GM19043 (cell line): ENCODE results near the gene MRPL43.
"Not testable (repeated sequence)": the region's sequence is repeated elsewhere in the genome, so short reads cannot be mapped to it uniquely, and the experiment has no call there.

Experiments used
- ATAC-seq: cut with Tn5 transposase; IDR thresholded peaks from one replicate; pipeline ENCODE4 v1.9.1; 2021; ENCODE audit warnings: low read depth; ENCODE audit not compliant: unreplicated experiment

The MRPL43 gene

DNA sequence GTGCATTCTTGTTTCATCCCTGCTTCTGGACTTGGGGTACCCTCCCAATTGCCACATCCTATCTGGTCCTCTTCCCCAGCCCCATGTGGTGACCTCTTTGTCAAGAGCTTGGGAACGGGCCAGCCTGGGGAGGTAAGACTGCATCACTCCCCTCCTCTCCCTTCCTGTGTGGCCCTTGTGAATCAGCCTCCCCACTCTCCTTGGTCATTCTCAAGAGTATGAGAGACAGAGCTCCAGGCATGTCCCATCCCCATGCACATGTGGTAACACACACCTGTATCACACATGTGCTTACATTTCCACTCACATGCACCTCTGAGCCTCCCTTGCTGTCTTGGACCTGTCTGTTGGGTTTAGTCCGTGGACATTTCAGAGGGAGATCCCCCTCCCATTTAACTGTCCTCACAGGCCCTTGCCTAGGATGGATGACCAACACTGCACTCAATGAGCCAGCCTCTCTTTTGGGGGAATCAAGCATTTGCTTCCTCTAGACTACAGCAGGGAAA, 2.6 kb downstream of the MRPL43 start:
- no peak for ATAC-seq

DNA sequence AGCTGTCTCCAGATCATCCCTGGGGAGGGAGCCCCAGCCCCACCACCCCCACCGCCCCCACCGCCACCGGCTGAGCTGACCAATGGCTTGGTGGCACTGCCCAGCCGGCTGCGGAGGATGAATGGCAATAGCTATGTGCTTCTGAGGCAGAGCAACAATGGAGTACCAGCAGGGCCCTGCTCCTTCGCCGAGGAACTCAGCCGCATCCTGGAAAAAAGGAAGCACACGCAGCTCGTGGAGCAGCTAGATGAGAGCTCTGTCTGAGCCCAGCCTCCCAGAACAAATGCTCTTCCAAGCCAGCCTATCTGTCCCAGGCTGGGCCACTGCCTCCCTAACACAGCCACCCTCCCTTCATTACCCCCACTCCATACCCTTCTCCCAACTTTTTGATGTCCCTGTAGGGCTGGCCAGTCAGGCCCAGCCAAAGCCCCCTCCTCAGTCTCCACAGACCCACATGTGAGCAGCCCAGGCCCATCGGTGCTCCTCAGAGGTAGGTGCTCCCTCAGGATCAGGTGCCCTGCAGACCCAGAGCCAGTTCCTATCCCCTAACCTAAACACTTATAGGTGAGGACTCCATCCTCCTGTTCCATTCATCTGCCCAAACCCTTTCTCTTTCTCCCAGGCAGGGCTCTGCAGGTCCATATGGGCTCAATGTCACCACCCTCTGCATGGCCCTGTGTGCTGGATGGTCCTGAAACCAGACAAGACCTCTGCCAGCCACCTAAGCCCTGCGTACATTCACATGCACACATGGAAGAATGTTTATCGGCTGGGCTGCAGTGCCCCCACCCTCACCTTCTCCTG, 3.2 kb downstream of the MRPL43 start:
- ATAC-seq = no peak

- no peak for ATAC-seq
Observed at GRCh38 chr10:100982916-100983830, 4.1 kb downstream of the MRPL43 start.

GRCh38 chr10:100981178-100981772, 6.0 kb downstream of the MRPL43 start:
- ATAC-seq = no peak

DNA sequence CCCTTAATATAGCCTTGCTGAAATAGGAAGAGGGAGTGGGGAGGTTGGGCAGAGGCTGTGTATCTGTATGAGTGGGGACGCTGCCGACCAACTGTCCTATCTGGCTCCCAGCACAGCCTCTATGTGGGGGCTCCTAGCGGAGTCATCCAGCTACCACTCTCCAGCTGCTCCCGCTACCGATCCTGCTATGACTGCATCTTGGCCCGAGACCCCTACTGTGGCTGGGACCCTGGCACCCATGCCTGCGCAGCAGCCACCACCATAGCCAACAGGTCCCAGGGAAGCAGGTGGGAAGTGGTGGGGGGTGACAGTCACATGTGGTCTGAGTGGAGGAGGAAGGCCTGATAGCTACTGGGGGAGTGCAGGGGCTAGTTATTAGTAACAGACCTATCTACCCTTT, 6.6 kb downstream of the MRPL43 start:
- no peak for ATAC-seq

DNA sequence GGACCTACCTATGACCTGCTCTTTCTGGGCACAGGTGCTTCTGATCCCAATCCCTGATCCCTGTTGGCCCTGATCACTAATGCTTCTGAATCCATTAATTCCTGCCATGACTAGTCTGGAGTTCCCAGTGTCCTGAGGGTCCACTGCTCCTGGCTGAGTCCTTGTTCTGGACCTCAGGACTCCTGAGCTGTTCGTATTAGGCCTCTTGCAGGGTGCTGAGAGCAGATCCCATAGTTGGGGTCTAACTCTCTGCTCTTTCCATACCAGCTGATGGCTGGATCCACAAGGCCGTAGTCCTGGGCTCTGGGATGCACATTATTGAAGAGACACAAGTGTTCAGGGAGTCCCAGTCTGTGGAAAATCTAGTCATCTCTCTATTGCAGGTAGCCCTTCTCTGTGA, 7.0 kb downstream of the MRPL43 start:
- ATAC-seq = no peak

DNA sequence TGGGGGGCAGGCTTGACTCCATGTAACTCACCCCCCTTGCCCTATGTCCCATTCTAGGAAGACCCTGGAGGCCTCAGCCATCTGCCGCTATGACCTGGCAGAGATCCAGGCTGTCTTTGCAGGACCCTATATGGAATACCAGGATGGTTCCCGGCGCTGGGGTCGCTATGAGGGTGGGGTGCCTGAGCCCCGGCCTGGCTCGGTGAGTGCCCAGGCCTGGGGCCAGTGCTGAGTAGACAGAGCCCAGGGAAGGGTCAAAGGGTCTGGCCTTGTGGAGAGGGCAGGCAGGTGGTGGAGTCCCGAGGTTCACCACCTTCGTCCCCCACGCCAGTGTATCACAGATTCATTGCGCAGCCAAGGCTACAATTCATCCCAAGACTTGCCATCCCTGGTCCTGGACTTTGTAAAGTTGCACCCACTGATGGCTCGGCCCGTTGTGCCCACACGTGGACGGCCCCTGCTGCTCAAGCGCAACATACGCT, 7.5 kb downstream of the MRPL43 start:
- ATAC-seq = no peak

- no peak for ATAC-seq
Observed at GRCh38 chr10:100978901-100979195, 8.4 kb downstream of the MRPL43 start.

DNA sequence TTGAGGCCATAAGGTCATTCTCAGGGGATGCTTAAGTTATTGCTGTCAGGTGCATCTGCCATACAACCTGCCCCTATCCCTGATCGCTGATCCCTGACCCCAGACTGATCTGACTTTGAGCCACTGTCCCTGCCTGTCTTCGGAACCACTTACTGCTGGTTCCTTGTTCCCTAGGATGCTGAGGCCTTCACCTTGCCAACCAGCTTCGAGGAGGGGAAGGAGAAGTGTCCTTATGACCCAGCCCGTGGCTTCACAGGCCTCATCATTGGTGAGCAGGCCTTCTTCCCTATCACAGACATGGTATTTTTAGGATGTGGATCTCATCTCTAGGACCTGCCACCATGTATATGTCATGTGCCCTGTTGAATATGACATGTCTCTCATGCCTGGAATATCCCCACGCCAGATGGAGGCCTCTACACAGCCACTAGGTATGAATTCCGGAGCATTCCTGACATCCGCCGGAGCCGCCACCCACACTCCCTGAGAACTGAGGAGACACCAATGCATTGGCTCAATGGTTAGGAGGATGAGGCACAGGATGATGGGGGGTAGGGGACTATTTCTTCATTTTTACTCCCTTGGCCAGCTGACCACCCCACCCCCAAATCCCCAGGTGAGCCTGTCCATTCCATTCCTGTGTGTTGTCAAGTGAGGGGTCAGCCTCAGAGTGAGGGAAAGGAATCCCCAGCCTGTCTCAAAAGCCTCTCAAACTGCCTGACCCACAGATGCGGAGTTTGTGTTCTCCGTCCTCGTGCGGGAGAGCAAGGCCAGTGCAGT, 9.0 kb downstream of the MRPL43 start:
- ATAC-seq = no peak

GRCh38 chr10:100977436-100977835, 9.9 kb downstream of the MRPL43 start:
- ATAC-seq = no peak

DNA sequence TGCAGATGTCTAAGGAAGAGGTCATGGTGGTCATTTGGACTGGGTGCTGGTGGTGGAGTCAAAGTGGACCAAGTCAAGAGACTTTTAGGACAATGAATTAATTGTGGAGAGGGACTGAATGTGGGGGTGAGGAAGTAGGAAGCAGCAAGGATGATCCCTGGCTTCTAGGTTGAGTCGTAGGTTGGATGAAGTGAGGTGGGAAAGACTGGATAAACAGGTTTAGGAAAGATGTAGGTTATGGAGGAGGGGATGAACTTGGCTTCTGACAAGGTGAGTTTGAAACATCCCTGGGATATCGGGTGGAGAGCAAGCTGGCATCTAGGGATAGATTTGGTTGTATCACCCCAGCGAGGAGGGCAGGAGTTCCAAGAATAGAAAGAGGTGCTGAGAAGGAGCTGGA, 10.4 kb downstream of the MRPL43 start:
- ATAC-seq = no peak

DNA sequence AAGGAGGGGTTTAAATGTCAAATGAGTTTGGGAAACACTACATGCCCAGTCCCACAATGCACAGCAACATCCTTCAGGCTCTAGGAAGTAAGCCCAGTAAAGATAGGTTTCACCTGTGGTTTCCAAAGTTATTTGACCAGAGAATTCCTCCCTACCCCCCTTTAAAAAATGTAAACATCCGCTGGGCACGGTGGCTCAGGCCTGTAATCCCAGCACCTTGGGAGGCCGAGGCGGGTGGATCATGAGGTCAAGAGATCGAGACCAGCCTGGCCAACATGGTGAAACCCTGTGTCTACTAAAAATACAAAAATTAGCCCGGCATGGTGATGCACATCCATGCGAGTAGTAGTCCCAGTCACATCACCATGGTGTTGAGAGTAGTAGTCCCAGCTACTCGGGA, 11.9 kb downstream of the MRPL43 start:
- ATAC-seq = not testable (repeated sequence)

DNA sequence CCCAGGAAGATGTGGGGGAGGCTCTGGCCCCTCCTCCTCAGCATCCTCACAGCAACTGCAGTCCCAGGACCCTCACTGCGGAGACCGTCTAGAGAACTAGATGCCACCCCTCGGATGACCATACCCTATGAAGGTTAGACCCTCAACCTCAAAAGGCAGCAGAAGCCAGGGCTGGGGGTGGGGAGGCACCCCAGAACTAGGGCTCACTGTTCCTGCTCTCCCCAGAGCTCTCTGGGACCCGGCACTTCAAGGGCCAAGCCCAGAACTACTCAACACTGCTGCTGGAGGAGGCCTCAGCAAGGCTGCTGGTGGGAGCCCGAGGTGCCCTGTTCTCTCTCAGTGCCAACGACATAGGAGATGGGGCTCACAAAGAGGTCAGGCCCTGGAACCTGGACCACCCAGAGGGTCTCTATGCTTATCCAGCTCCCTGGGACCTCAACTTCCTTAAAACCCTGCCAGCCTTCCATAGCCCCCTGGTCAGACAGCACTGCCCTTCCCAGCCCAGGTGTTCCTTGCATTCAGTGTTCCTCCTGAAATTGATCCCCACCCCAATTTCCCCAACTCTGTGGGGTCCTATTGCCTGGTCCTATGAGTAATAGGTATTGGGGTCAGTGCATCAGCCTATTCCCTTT, 14.3 kb downstream of the MRPL43 start:
- no peak for ATAC-seq

DNA sequence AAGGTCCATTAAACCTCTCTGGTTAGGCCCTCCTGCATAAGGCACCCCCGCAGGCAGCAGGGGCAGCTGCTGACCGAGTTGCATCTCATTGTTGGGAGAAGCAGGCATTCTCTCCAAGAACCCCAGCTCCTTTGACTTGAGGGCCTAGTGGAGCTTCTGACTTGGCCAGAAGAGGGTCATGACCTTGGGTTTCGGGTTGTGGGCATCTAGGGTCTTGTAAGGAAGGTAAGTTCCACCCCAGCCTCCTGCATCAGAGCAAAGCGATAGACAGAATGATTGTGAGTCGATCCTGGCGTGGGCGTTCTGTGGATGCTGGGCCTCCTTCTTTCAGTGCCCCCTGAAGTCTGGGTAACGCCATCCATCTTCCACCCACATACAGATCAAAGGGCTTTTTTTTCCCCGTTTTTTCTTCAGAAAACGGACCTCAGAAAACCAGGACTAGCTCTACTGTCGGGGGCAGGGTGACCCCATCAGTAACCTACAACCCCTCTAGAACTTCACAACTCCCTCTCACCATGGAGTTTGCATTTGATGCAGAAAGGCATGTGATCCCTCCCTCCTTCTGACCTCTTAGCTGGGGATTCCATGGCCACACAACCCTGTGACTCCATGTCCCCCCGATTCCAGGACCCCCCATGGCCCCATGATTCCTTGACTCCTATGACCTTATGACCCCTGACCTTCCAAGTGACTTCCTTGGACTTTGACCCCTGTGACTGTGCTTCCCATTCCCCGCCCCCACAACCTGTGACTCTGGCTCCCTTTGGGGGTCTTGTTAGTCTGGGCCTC, 15.0 kb downstream of the MRPL43 start:
- no peak for ATAC-seq

GRCh38 chr10:100970914-100971811, 16.1 kb downstream of the MRPL43 start:
- ATAC-seq = no peak

- no peak for ATAC-seq
Observed at GRCh38 chr10:100970076-100970913, 17.0 kb downstream of the MRPL43 start.
